NCI-H187 treated with DMSO at 0.1 percent for 48 hours (cell line): ENCODE results near the gene FAHD2A.
"Not testable (repeated sequence)": the region's sequence is repeated elsewhere in the genome, so short reads cannot be mapped to it uniquely, and the experiment has no call there.

ENCODE experiments used
- DNase-seq: peaks from one replicate; lab custom pipeline; 2025; lab: John Stamatoyannopoulos, UW

FAHD2A gene

GRCh38 chr2:95435872-95436209 lies 33.3 kb downstream of the FAHD2A start:
- DNase-seq = not testable (repeated sequence)

GRCh38 chr2:95442474-95443099 lies 40.1 kb downstream of the FAHD2A start:
- DNase-seq = not testable (repeated sequence)

GRCh38 chr2:95445317-95445716 lies 42.8 kb downstream of the FAHD2A start:
- not testable (repeated sequence) for DNase-seq

GRCh38 chr2:95463292-95463691 lies 60.8 kb downstream of the FAHD2A start:
- DNase-seq = not testable (repeated sequence)
